Pancreas (tissue), 10 donors: ENCODE results near the gene MYL6. TPM values are rescaled to one million over a fixed set of nuclear protein-coding genes. Genes with fewer than 3 reads are reported as not detected.

Source experiments
- ATAC-seq, 4 donors: fragments of 200-7000 bp; cut with Tn5 transposase; one replicate each; pipeline versions ENCODE4 v1.8.0 to v1.9.1; 2020; ENCODE audit warnings: mild to moderate bottlenecking in 4 of 4, moderate library complexity in 4 of 4
- DNase-seq, 6 donors: peaks; one replicate each; pipeline ENCODE4 v3.0.0-alpha.2; 2020
- FAIRE-seq: peaks from 2 replicates; lab custom pipeline; 2012; peaks lifted over from hg19 to GRCh38; lab: Jason Lieb, UNC
- H3K27ac ChIP-seq, 4 donors: fragments of 200-600 bp; sonication (generic); 1 replicate in 3 of 4; 2 replicates in 1 of 4; pipeline versions ENCODE4 v1.5.0 to v1.8.0; 2020
- H3K27me3 ChIP-seq, 4 donors: fragments of 200-600 bp; one replicate each; pipeline ENCODE4 v1.8.0; 2021
- H3K36me3 ChIP-seq, 3 donors: fragments of 200-600 bp; sonication (generic) in 1 of 3; one replicate each; pipeline versions ENCODE4 v1.5.0 to v1.8.0; 2020 to 2021
- H3K4me1 ChIP-seq, 3 donors: fragments of 200-600 bp; one replicate each; pipeline ENCODE4 v1.8.0; 2021
- H3K4me3 ChIP-seq, 4 donors: fragments of 200-600 bp; sonication (generic) in 2 of 4; one replicate each; pipeline versions ENCODE4 v1.5.0 to v1.8.0; 2020 to 2021
- H3K9me3 ChIP-seq, 4 donors: fragments of 200-600 bp; one replicate each; pipeline ENCODE4 v1.8.0; 2021
- WGBS, 2 donors: extraction: QIAGEN DNeasy Blood & Tissue Kit; methylation state at CpG; one replicate each; pipeline ENCODE4 v1.1.7; 2013; 5-methylcytosine and 5-hydroxymethylcytosine counted together
- intact Hi-C, 3 donors: fragments of 100-400 bp; cut with DNase I; formaldehyde crosslinking; loops; one replicate each; pipeline versions ENCODE4 v1.11.1 to v1.14.2; 2022
- polyA plus RNA-seq, 2 donors: library from polyadenylated mRNA; stranded (reverse); fragments of 200-250 nt; gene quantifications; one replicate each; pipeline ENCODE4 v1.2.3, GENCODE V29; 2013
- total RNA-seq, 6 donors: library from RNA; stranded (reverse); fragmentation: NEBNext Ultra II Directional in 4 of 6; extraction: Animal tissue kit (Norgen Biotek cat#: 25700) in 4 of 6; gene quantifications; one replicate each; pipeline versions ENCODE4 v1.2.1 to v1.2.4, GENCODE V29; 2021 to 2023
- TF ChIP-seq, protein P1 (sequence below), 4 donors: fragments of 200-600 bp; sonication (generic) in 3 of 4; IDR thresholded peaks; one replicate each; pipeline versions ENCODE4 v1.5.0 to v1.8.0; 2021; ENCODE audit warnings: antibody characterized with exemption in 4 of 4
- donor health status: healthy with polysubstance abuse.
- donor health status: DM: no; HTN: no; CAD: no; lungs with moderate emphysema.
- donor health status: DM: no; HTN: no; CAD: no.
- donor health status: control.
- donor health status: control.
- donor health status: Bipolar disorder and iron deficiency.
- donor health status: DM: yes; HTN: yes; CAD: no.
- donor health status: DM: no; HTN: no; CAD: no.
- donor health status: DM: no; HTN: no; CAD: no.
- donor health status: DM: yes; HTN: yes; CAD: no.

Gene MYL6
- total and polyA plus RNA-seq, 8 donors: 270 to 1,217 (median 512) TPM

DNA sequence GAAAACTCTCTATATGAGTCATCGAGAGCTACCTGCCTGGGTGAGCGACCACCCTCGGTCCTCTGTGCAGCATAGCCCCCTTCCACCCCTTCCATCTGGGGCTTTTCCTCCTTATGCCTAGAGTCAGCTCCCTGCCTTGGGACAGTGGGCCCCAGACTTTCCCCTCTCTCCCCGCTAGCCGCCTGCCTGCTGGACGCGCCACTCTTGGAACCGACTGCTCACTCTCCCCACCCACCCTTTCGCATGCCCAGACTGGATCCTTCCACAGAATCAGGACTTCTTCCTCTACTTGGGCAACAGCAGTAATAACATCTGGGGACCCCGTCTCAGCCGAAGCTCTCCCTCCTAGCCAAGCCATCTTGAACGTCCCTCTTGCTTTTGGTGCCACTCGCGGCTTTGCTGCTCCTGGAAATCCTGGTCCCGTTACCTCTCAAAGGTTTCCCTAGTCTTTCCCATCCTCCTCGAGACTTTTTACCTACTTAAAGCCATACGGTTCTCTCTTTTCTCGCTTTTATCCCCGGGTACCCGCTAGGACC, 29.4 kb upstream of the MYL6 start:
- DNase-seq: peak in 1 of 6 donors; percentile 40
- peaks cover 10 to 27% (median 12%) of the 10 kb centered on the region in 3 donors for H3K4me1 ChIP-seq
- peak; percentile 4 to 15 (median 12) for ATAC-seq
- H3K9me3 ChIP-seq: no peaks in the 10 kb centered on the region
- TF ChIP-seq, protein P1, sequence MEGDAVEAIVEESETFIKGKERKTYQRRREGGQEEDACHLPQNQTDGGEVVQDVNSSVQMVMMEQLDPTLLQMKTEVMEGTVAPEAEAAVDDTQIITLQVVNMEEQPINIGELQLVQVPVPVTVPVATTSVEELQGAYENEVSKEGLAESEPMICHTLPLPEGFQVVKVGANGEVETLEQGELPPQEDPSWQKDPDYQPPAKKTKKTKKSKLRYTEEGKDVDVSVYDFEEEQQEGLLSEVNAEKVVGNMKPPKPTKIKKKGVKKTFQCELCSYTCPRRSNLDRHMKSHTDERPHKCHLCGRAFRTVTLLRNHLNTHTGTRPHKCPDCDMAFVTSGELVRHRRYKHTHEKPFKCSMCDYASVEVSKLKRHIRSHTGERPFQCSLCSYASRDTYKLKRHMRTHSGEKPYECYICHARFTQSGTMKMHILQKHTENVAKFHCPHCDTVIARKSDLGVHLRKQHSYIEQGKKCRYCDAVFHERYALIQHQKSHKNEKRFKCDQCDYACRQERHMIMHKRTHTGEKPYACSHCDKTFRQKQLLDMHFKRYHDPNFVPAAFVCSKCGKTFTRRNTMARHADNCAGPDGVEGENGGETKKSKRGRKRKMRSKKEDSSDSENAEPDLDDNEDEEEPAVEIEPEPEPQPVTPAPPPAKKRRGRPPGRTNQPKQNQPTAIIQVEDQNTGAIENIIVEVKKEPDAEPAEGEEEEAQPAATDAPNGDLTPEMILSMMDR (IDR thresholded peaks at IDR 0.05): no peak
- 0% methylated on average over 20 of the region's 20 CpGs for WGBS, 2 donors
- no peaks in the 10 kb centered on the region for H3K27me3 ChIP-seq
- FAIRE-seq: no peak
- peak overlapping the region; percentile 64 to 82 (median 76) for H3K4me3 ChIP-seq
- peaks cover 3 to 32% (median 4%) of the 10 kb centered on the region in 3 donors for H3K36me3 ChIP-seq
- peak overlapping the region; percentile 67 to 89 (median 77) for H3K27ac ChIP-seq
- intact Hi-C loops: loop anchor here in 1 of 3 donors (10.0 kb wide), 1 partner anchor 326 kb away; the partner anchor contains the start of gene MIP

DNA sequence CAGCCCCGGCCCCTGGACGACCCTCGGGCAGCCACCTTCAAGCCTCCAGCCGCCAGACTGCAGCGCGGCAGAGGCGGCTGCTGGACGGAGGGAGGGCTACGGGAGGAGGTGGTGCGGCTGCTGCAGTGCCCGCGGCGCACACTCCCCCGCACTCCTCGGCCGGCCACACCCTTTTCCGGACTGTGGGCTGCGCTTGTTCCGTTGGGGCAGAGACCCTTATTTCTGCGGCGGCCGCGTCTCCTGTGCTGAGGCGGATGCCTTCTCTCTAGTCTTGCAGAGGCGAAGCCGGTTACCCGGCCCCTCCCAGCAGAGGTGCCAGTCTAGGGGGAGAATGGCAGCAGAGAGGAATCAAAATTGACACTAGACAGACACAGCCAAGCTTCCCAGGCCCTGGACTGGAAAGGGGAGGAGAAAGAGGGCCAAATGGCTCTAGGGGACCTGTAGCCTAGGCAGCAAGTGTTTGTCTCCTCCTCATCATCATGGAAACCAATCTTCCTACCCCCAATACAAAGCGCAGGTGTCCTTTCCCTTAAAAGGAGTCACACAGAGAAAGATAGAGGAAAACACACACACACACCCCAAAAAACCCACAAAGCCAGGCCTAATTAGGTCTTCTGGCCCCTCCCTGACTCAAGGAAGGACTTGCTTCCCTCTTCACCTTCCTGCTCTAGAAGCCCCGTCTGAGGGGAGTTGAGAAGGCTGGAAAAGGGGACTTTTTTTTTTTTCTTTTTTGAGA, 28.8 kb upstream of the MYL6 start:
- 4 to 5% methylated on average over 29 of the region's 29 CpGs for WGBS, 2 donors
- peaks cover 3 to 38% (median 4%) of the 10 kb centered on the region in 3 donors for H3K36me3 ChIP-seq
- peaks cover 10 to 27% (median 12%) of the 10 kb centered on the region in 3 donors for H3K4me1 ChIP-seq
- DNase-seq (peak in 5 of 6 donors; percentile 58 to 86 (median 66)), FAIRE-seq (no peak), ATAC-seq (peak; percentile 30 to 61 (median 51))
- peak overlapping the region; percentile 64 to 82 (median 76) for H3K4me3 ChIP-seq
- intact Hi-C loops: loop anchor here in 1 of 3 donors (10.0 kb wide), 1 partner anchor 325 kb away; the partner anchor contains the start of gene MIP
- no peaks in the 10 kb centered on the region for H3K27me3 ChIP-seq
- TF ChIP-seq, protein P1 (IDR thresholded peaks at IDR 0.05): no peak
- no peaks in the 10 kb centered on the region for H3K9me3 ChIP-seq
- H3K27ac ChIP-seq: peak overlapping the region; percentile 67 to 89 (median 77)

DNA sequence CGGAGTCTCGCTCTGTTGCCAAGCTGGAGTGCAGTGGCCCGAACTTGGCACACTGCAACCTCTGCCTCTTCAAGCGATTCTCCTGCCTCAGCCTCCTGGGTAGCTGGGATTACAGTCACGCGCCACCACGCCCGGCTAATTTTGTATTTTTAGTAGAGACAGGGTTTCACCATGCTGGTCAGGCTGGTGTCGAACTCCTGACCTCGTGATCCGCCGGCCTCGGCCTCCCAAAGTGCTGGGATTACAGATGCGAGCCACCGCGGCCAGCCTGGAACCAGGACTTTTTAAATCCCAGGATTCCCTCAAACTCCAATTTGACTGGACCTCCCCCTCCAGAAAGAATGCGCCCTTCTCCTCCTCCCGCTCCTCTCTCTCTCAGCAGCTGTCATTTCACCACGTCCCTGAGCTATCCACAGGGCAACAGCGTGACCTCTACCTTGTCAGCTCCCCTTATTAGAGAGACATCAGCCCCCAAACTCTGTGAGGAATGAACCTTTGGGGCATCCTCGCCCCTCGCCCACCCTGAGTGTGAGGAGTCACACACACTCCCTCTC, 28.1 kb upstream of the MYL6 start:
- TF ChIP-seq, protein P1 (IDR thresholded peaks at IDR 0.05): no peak
- H3K36me3 ChIP-seq: peaks cover 3 to 44% (median 4%) of the 10 kb centered on the region in 3 donors
- 77 to 81% methylated on average over 22 of the region's 22 CpGs for WGBS, 2 donors
- no peaks in the 10 kb centered on the region for H3K9me3 ChIP-seq
- peak overlapping the region in 1 of 4 donors; percentile 79 for H3K27ac ChIP-seq
- H3K4me1 ChIP-seq: peaks cover 10 to 27% (median 12%) of the 10 kb centered on the region in 3 donors
- FAIRE-seq (no peak), ATAC-seq (no peak), DNase-seq (no peak)
- H3K27me3 ChIP-seq: no peaks in the 10 kb centered on the region
- intact Hi-C loops: loop anchor here in 1 of 3 donors (10.0 kb wide), 1 partner anchor 325 kb away; the partner anchor contains the start of gene MIP
- peak overlapping the region in 1 of 4 donors; percentile 72 for H3K4me3 ChIP-seq

DNA sequence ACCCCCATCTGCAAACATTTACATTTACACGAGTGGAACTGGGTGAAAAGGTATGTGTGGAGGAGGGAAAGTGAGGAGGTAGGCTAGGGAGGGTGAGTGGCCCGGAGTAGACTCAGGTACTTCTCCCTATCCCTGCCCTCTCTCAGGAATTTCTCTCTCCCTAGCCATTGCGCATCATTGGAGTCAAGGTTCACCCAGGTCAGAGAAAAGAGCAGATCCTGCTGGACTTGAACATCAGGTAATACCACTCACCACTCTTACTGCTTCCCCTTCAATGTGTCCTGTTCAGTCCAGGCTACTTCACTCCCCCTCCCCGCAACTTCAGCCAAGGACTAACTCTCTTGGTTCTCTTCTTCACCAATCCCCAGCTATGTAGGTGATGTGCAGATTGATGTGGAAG, 27.3 kb upstream of the MYL6 start:
- intact Hi-C loops: no loop called here
- FAIRE-seq: no peak
- no peak overlapping the region for H3K4me3 ChIP-seq

More for the DNA sequence above, 27.3 kb upstream of the MYL6 start:
- Histone ChIP-seq H3K36me3 (peaks cover 3 to 44% (median 4%) of the 10 kb centered on the region in 3 donors), H3K4me1 (peaks cover 10 to 23% (median 12%) of the 10 kb centered on the region in 3 donors), H3K9me3 (no peaks in the 10 kb centered on the region), H3K27me3 (no peaks in the 10 kb centered on the region), H3K27ac (no peak overlapping the region)
- ATAC-seq: no peak
- no peak for DNase-seq
- TF ChIP-seq, protein P1 (IDR thresholded peaks at IDR 0.05): no peak
- WGBS, 2 donors: 83 to 88% methylated on average over 4 of the region's 4 CpGs
